ENCODE results near the gene TRIM17.

DNA sequence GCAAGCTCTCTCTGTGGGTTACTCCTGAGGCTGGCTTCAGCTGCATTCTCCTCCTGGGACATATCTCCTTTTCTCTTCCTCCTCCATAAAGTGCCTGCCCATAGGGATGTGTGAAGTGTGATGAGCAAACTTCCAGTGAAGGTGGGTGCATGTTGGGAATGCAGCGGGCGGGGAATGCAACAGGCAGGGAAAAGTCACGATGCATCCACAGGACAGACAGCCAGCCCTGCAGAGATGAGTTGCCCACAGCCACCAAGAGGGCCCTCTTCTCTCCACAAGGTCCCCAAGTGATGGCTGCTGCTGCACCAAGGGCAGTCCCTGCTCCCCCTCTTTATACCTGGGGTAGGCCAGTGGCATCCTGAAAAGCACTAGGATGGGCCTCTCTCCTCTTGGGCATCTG, 37.0 kb upstream of the TRIM17 start:
- TF ChIP-seq, protein P1, sequence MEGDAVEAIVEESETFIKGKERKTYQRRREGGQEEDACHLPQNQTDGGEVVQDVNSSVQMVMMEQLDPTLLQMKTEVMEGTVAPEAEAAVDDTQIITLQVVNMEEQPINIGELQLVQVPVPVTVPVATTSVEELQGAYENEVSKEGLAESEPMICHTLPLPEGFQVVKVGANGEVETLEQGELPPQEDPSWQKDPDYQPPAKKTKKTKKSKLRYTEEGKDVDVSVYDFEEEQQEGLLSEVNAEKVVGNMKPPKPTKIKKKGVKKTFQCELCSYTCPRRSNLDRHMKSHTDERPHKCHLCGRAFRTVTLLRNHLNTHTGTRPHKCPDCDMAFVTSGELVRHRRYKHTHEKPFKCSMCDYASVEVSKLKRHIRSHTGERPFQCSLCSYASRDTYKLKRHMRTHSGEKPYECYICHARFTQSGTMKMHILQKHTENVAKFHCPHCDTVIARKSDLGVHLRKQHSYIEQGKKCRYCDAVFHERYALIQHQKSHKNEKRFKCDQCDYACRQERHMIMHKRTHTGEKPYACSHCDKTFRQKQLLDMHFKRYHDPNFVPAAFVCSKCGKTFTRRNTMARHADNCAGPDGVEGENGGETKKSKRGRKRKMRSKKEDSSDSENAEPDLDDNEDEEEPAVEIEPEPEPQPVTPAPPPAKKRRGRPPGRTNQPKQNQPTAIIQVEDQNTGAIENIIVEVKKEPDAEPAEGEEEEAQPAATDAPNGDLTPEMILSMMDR (optimal IDR thresholded peaks at IDR 0.05 in 1 of 3, IDR thresholded peaks at IDR 0.05 in 1 of 3, conservative IDR thresholded peaks at IDR 0.05 in 1 of 3; ENCODE audit: extremely low read depth in 1 of 3, insufficient read depth in 2 of 3, low read length in 3 of 3), result no peak
- no peak for TF ChIP-seq EZH2 (IDR thresholded peaks at IDR 0.05; ENCODE audit: low read length)
